Panc1 (cell line): ENCODE results near the gene TUBA3E. TPM values are rescaled to one million over a fixed set of nuclear protein-coding genes. Genes with fewer than 3 reads are reported as not detected.
"Not testable (repeated sequence)": the region's sequence is repeated elsewhere in the genome, so short reads cannot be mapped to it uniquely, and the experiment has no call there.

Experiments used
- ATAC-seq: fragments of 200-7000 bp; cut with Tn5 transposase; 2 replicates; pipeline ENCODE4 v1.9.1; 2020; ENCODE audit warnings: mild to moderate bottlenecking, moderate library complexity
- BruUV-seq: library from RNA; stranded (reverse); fragments of 400-500 nt; replicated peaks from 2 replicates; lab custom pipeline; 2021; lab: Mats Ljungman, UMichigan
- CTCF ChIA-PET: fragments of 300-600 bp; sonication (Branson Sonifier 250); formaldehyde crosslinking; loops from one replicate; lab custom pipeline; 2022; ENCODE audit warnings: antibody characterized with exemption; lab: Charles Lee
- POLR2A ChIA-PET: fragments of 300-600 bp; sonication (Branson Sonifier 250); formaldehyde crosslinking; loops from one replicate; lab custom pipeline; 2022; ENCODE audit warnings: antibody characterized with exemption; lab: Charles Lee
- DNase-seq: peaks from one replicate; pipeline ENCODE4 v3.0.0-alpha.2; 2010; ENCODE audit warnings: low read depth, low spot score
- H3K27ac ChIP-seq: 2 replicates; pipeline ENCODE4 v1.5.1; 2011; ENCODE audit warnings: mild to moderate bottlenecking, low read length, inconsistent platforms
- H3K27me3 ChIP-seq: fragments of 200-500 bp; sonication (Bioruptor generic); 2 replicates; pipeline ENCODE4 v1.6.0; 2014; ENCODE audit warnings: low read length, inconsistent platforms; ENCODE audit not compliant: control insufficient read depth, insufficient read depth
- H3K36me3 ChIP-seq: fragments of 200-500 bp; sonication (Bioruptor generic); 2 replicates; pipeline ENCODE4 v1.5.1; 2014; ENCODE audit warnings: inconsistent platforms, mild to moderate bottlenecking, low read length, moderate library complexity; ENCODE audit not compliant: control insufficient read depth, insufficient read depth
- H3K4me1 ChIP-seq: 2 replicates; pipeline ENCODE4 v1.5.1; 2011; ENCODE audit warnings: inconsistent platforms, mild to moderate bottlenecking, low read length, moderate library complexity; ENCODE audit not compliant: control insufficient read depth, insufficient read depth
- H3K4me3 ChIP-seq, 2 experiments: 2 replicates each; pipeline ENCODE4 v1.5.1; 2011 to 2012; ENCODE audit warnings: low read depth in 2 of 2, low read length in 2 of 2, mild to moderate bottlenecking in 2 of 2, inconsistent platforms in 1 of 2, moderate library complexity in 1 of 2
- H3K9me3 ChIP-seq: fragments of 200-500 bp; sonication (Bioruptor generic); 2 replicates; pipeline ENCODE4 v1.5.1; 2014; ENCODE audit warnings: low read depth, mild to moderate bottlenecking, inconsistent platforms, low read length, moderate library complexity; ENCODE audit not compliant: control insufficient read depth, insufficient read depth
- in situ Hi-C: cut with HindIII; loops from 2 replicates; pipeline ENCODE4 v1.10.0; 2016; ENCODE audit warnings: low sequenced_read_pairs, low pct_unique_long_range_greater_than_20kb
- intact Hi-C: fragments of 100-400 bp; cut with micrococcal nuclease; formaldehyde crosslinking; loops from one replicate; pipeline ENCODE4 v1.10.0; 2022; ENCODE audit not compliant: unreplicated experiment
- total RNA-seq: library from RNA; stranded (reverse); gene quantifications from one replicate; pipeline ENCODE4 v1.2.1, GENCODE V29; 2021; ENCODE audit not compliant: unreplicated experiment

TUBA3E gene
- total RNA-seq, 1 experiment from 2014 or later: not detected

GRCh38 chr2:130142396-130143265, 55.6 kb downstream of the TUBA3E start:
- ATAC-seq, DNase-seq, H3K27me3 ChIP-seq, H3K9me3 ChIP-seq, BruUV-seq, H3K4me3 ChIP-seq, H3K36me3 ChIP-seq, POLR2A ChIA-PET, intact Hi-C loops, CTCF ChIA-PET, in situ Hi-C loops, H3K27ac ChIP-seq, H3K4me1 ChIP-seq: not testable (repeated sequence)

Other genes with a start within 250 kb of the TUBA3E start
- gene RAB6C, start 218.8 kb downstream of the TUBA3E start, total RNA-seq: 0.13 TPM
- gene POTEF, start 69.2 kb downstream of the TUBA3E start, total RNA-seq: 7.2 TPM
- gene CCDC74B, start 53.3 kb downstream of the TUBA3E start, total RNA-seq: 9.8 TPM
- 89.0 TPM for gene SMPD4, start 16.8 kb downstream of the TUBA3E start, total RNA-seq
- 305 TPM for gene MZT2B, start 16.2 kb downstream of the TUBA3E start, total RNA-seq
- gene IMP4, start 144.5 kb upstream of the TUBA3E start, total RNA-seq: 104 TPM
- gene PTPN18, start 157.6 kb upstream of the TUBA3E start, total RNA-seq: 35.3 TPM